Measurements from ENCODE around the gene MELTF.

DNA sequence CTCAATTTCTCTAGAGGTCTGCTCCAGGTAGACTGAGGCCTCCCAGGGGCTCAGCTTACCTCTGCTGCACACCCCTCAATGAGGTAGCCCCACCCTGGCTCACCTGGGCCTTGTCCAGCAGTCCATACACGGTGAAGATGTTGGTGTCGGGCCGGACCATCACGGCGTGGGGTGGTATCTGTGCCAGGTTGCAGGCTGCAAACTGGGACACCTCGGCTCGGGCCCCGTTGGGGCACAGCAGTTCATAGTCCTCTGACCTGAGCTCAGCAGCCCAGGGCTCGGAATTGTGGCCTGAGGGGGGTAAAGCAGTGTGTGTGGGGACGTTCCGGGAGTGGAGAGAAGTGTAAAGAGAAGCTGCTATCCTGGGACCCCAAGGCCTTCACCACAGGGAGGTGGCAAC lies 23.2 kb downstream of the MELTF start:
- TF ChIP-seq EZH2 (IDR thresholded peaks at IDR 0.05; ENCODE audit: borderline replicate concordance, insufficient read depth, low read depth, low read length, poor library complexity, severe bottlenecking) = no peak
- TF ChIP-seq, protein P1, sequence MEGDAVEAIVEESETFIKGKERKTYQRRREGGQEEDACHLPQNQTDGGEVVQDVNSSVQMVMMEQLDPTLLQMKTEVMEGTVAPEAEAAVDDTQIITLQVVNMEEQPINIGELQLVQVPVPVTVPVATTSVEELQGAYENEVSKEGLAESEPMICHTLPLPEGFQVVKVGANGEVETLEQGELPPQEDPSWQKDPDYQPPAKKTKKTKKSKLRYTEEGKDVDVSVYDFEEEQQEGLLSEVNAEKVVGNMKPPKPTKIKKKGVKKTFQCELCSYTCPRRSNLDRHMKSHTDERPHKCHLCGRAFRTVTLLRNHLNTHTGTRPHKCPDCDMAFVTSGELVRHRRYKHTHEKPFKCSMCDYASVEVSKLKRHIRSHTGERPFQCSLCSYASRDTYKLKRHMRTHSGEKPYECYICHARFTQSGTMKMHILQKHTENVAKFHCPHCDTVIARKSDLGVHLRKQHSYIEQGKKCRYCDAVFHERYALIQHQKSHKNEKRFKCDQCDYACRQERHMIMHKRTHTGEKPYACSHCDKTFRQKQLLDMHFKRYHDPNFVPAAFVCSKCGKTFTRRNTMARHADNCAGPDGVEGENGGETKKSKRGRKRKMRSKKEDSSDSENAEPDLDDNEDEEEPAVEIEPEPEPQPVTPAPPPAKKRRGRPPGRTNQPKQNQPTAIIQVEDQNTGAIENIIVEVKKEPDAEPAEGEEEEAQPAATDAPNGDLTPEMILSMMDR (IDR thresholded peaks at IDR 0.05) = no peak
